Transverse colon (tissue), 4 donors: ENCODE data around the gene TEX19.

Experiments
- CTCF ChIP-seq, 5 experiments: fragments of 200-600 bp in 3 of 5; fragments of 450-650 bp in 2 of 5; sonication (generic) in 3 of 5; IDR thresholded peaks; 1 replicate in 2 of 5; 2 replicates in 3 of 5; pipeline ENCODE4 v1.5.1; 2016 to 2017; ENCODE audit warnings: antibody characterized with exemption in 5 of 5, inconsistent platforms in 3 of 5, mild to moderate bottlenecking in 2 of 5, moderate library complexity in 1 of 5
- EP300 ChIP-seq: sonication (generic); formaldehyde crosslinking; IDR thresholded peaks from one replicate; pipeline ENCODE4 v1.6.1; 2017; ENCODE audit warnings: antibody characterized with exemption, low read depth
- POLR2A ChIP-seq: fragments of 450-650 bp; IDR thresholded peaks from one replicate; pipeline ENCODE4 v1.6.1; 2016; ENCODE audit warnings: antibody characterized with exemption, mild to moderate bottlenecking, moderate library complexity
- POLR2AphosphoS5 ChIP-seq, 3 donors: sonication (generic); formaldehyde crosslinking; IDR thresholded peaks; one replicate each; pipeline ENCODE4 v1.6.1; 2016; ENCODE audit warnings: antibody characterized with exemption in 3 of 3

GRCh38 chr17:82396601-82397435, 37.8 kb downstream of the TEX19 start:
- TF ChIP-seq CTCF (IDR thresholded peaks at IDR 0.05) (no peak), POLR2AphosphoS5 (IDR thresholded peaks at IDR 0.05) (no peak), EP300 (no peak), POLR2A (no peak)
